ENCODE data around the gene PSMC6. TPM values are rescaled to one million over a fixed set of nuclear protein-coding genes. Genes with fewer than 3 reads are reported as not detected.
"Not testable (repeated sequence)": the region's sequence is repeated elsewhere in the genome, so short reads cannot be mapped to it uniquely, and the experiment has no call there.

PSMC6 gene
- total RNA-seq, 1 donor from 2014 or later, result 155 TPM

DNA sequence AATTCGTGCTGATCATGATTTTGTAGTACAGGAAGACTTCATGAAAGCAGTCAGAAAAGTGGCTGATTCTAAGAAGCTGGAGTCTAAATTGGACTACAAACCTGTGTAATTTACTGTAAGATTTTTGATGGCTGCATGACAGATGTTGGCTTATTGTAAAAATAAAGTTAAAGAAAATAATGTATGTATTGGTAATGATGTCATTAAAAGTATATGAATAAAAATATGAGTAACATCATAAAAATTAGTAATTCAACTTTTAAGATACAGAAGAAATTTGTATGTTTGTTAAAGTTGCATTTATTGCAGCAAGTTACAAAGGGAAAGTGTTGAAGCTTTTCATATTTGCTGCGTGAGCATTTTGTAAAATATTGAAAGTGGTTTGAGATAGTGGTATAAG lies 20.5 kb downstream of the PSMC6 start:
- not testable (repeated sequence) for H3K27me3 Mint-ChIP-seq (ENCODE audit: low read depth)
- peaks cover 15% of the 10 kb centered on the region for H3K4me1 Mint-ChIP-seq (ENCODE audit: low read depth)
- peaks cover 52% of the 10 kb centered on the region for H3K36me3 Mint-ChIP-seq (ENCODE audit: low read depth)

DNA sequence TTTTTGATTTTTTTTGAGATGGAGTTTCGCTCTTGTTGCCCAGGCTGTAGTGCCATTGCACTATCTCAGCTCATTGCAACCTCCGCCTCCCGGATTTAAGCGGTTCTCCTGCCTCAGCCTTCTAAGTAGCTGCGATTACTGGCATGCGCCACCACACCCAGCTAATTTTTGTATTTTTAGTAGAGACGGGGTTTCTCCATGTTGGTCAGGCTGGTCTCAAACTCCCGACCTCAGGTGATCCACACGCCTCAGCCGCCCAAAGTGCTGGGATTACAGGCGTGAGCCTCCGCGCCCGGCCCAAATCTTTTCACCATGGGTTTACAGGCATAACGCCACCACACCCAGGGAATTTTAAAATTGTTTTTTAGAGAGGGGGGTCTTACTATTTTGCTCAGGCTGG lies 22.0 kb downstream of the PSMC6 start:
- peaks cover 50% of the 10 kb centered on the region for H3K36me3 Mint-ChIP-seq (ENCODE audit: low read depth)
- H3K27ac Mint-ChIP-seq; DNase-seq (ENCODE audit: low spot score); H3K9me3 Mint-ChIP-seq; H3K27me3 Mint-ChIP-seq (ENCODE audit: low read depth): not testable (repeated sequence)
- H3K4me1 Mint-ChIP-seq (ENCODE audit: low read depth), result peaks cover 16% of the 10 kb centered on the region
- H3K4me3 Mint-ChIP-seq (ENCODE audit: low read depth), result peak overlapping the region; percentile 37
- intact Hi-C loops (cut with micrococcal nuclease), result loop anchor here (1.0 to 10.0 kb wide), 3 partner anchors 22 to 177 kb away; partner anchors contain the start of genes GPR137C, PSMC6 and TXNDC16

More for the DNA sequence above, 20.5 kb downstream of the PSMC6 start:
- not testable (repeated sequence) for H3K9me3 Mint-ChIP-seq; DNase-seq (ENCODE audit: low spot score); H3K27ac Mint-ChIP-seq; H3K4me3 Mint-ChIP-seq (ENCODE audit: low read depth)
- intact Hi-C loops (cut with micrococcal nuclease), result loop anchor here (5.0 to 10.0 kb wide), 2 partner anchors 53 to 175 kb away; partner anchors contain the start of genes GPR137C and TXNDC16

DNA sequence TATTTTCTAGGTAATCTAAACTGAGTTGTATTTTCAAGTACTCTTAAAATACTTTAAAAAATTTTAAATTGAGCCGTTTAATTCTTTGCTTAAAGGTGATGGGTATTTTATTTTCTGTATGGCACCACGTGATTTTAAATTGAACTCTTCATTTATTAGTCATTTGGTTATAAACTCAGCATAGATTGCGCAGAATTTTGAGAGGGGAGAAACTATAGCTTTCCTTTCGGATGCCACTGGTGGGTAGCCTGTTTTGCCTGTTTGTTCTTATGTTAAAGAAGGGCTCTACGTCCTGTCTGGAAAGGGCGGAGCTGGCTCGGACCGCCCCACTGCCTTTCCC lies 22.6 kb downstream of the PSMC6 start:
- DNase-seq (ENCODE audit: low spot score), result no peak
- Mint-ChIP-seq H3K4me1 (ENCODE audit: low read depth) (peaks cover 16% of the 10 kb centered on the region), H3K27me3 (ENCODE audit: low read depth) (no peaks in the 10 kb centered on the region), H3K4me3 (ENCODE audit: low read depth) (peak overlapping the region; percentile 95), H3K9me3 (no peaks in the 10 kb centered on the region), H3K36me3 (ENCODE audit: low read depth) (peaks cover 50% of the 10 kb centered on the region), H3K27ac (peak overlapping the region; percentile 61)
- intact Hi-C loops (cut with micrococcal nuclease), result loop anchor here (1.0 to 10.0 kb wide), 3 partner anchors 22 to 177 kb away; partner anchors contain the start of genes GPR137C, PSMC6 and TXNDC16

GRCh38 chr14:52729925-52730708 lies 23.1 kb downstream of the PSMC6 start, which contains the start of gene STYX:
STYX (plus strand) TSS chr14:52730166; CDS start chr14:52730475, 309 bp downstream.
- intact Hi-C loops (cut with micrococcal nuclease), result loop anchor here (1.0 to 10.0 kb wide), 6 partner anchors 12 to 178 kb away; partner anchors contain the start of genes GNPNAT1, GPR137C, PSMC6 and TXNDC16
- H3K9me3 Mint-ChIP-seq, result no peaks in the 10 kb centered on the region
- peak within 1 kb of the TSS; percentile 80 for H3K27ac Mint-ChIP-seq
- peaks cover 18% of the 10 kb centered on the region for H3K4me1 Mint-ChIP-seq (ENCODE audit: low read depth)
- H3K4me3 Mint-ChIP-seq (ENCODE audit: low read depth), result peak within 1 kb of the TSS; percentile 95
- no peaks in the 10 kb centered on the region for H3K27me3 Mint-ChIP-seq (ENCODE audit: low read depth)
- H3K36me3 Mint-ChIP-seq (ENCODE audit: low read depth), result peaks cover 48% of the 10 kb centered on the region
- DNase-seq (ENCODE audit: low spot score), result peak; percentile 96

- H3K27me3 Mint-ChIP-seq (ENCODE audit: low read depth), result no peaks in the 10 kb centered on the region
- no peaks in the 10 kb centered on the region for H3K9me3 Mint-ChIP-seq
- peaks cover 49% of the 10 kb centered on the region for H3K36me3 Mint-ChIP-seq (ENCODE audit: low read depth)
- DNase-seq (ENCODE audit: low spot score), result no peak
- intact Hi-C loops (cut with micrococcal nuclease), result loop anchor here (1.0 to 5.0 kb wide), 3 partner anchors 12 to 62 kb away; partner anchors contain the start of gene GNPNAT1
- peak overlapping the region; percentile 80 for H3K27ac Mint-ChIP-seq
- peak overlapping the region; percentile 95 for H3K4me3 Mint-ChIP-seq (ENCODE audit: low read depth)
- H3K4me1 Mint-ChIP-seq (ENCODE audit: low read depth), result peaks cover 22% of the 10 kb centered on the region
Observed at GRCh38 chr14:52730709-52731111, 23.7 kb downstream of the PSMC6 start.

DNA sequence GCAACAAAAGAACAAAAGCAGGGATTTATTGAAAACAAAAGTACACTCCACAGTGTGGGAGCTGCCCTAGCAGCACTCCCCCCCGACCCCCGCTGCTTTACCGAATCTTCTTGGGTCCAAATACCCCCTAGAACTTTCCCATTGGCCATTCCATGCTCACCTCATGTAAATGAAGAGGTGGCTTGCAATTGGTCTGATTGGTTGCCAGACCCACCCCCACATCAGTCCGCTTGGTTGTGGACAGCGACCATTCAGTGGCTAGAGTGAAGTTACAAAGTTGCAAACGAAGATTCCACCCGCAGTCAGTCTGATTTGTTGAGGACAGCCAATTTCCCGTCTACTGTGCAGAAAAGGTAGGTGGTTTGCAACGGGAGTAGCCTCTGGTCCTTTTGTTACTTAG lies 26.8 kb downstream of the PSMC6 start:
- H3K9me3 Mint-ChIP-seq, result no peaks in the 10 kb centered on the region
- H3K4me3 Mint-ChIP-seq (ENCODE audit: low read depth), result no peak overlapping the region
- H3K4me1 Mint-ChIP-seq (ENCODE audit: low read depth), result peaks cover 39% of the 10 kb centered on the region
- no peak overlapping the region for H3K27ac Mint-ChIP-seq
- no peaks in the 10 kb centered on the region for H3K27me3 Mint-ChIP-seq (ENCODE audit: low read depth)
- DNase-seq (ENCODE audit: low spot score), result no peak
- peaks cover 44% of the 10 kb centered on the region for H3K36me3 Mint-ChIP-seq (ENCODE audit: low read depth)
- intact Hi-C loops (cut with micrococcal nuclease), result loop anchor here (5.0 kb wide), 1 partner anchor 58 kb away; the partner anchor contains the start of gene GNPNAT1

GRCh38 chr14:52735921-52736489 lies 29.0 kb downstream of the PSMC6 start:
- peaks cover 49% of the 10 kb centered on the region for H3K36me3 Mint-ChIP-seq (ENCODE audit: low read depth)
- no peak overlapping the region for H3K27ac Mint-ChIP-seq
- no peak for DNase-seq (ENCODE audit: low spot score)
- no peaks in the 10 kb centered on the region for H3K27me3 Mint-ChIP-seq (ENCODE audit: low read depth)
- intact Hi-C loops (cut with micrococcal nuclease), result no loop called here
- peaks cover 44% of the 10 kb centered on the region for H3K4me1 Mint-ChIP-seq (ENCODE audit: low read depth)
- no peak overlapping the region for H3K4me3 Mint-ChIP-seq (ENCODE audit: low read depth)
- H3K9me3 Mint-ChIP-seq, result no peaks in the 10 kb centered on the region

DNA sequence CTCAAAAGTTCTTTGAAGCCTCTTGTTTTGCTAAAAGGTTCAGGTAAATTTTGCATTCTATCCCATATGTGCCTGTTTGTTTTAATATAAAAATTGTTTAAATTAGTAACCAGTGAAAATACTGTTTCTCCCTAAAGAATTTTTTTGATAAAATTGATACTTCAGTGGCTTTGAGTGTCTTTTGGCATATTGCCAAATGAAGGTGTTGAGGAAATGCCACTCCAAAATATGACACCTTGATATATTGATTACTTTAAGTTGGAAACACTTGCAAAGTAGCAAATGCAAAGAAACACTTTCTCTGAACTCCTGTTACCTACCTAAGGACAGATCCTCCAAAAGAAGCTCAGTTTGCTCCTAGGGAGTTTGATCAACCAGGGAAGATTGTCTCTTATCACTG lies 31.4 kb downstream of the PSMC6 start:
- H3K4me3 Mint-ChIP-seq (ENCODE audit: low read depth), result no peak overlapping the region
- no peaks in the 10 kb centered on the region for H3K27me3 Mint-ChIP-seq (ENCODE audit: low read depth)
- DNase-seq (ENCODE audit: low spot score), result no peak
- no peaks in the 10 kb centered on the region for H3K9me3 Mint-ChIP-seq
- peaks cover 53% of the 10 kb centered on the region for H3K4me1 Mint-ChIP-seq (ENCODE audit: low read depth)
- intact Hi-C loops (cut with micrococcal nuclease), result no loop called here
- no peak overlapping the region for H3K27ac Mint-ChIP-seq
- H3K36me3 Mint-ChIP-seq (ENCODE audit: low read depth), result peaks cover 40% of the 10 kb centered on the region

DNA sequence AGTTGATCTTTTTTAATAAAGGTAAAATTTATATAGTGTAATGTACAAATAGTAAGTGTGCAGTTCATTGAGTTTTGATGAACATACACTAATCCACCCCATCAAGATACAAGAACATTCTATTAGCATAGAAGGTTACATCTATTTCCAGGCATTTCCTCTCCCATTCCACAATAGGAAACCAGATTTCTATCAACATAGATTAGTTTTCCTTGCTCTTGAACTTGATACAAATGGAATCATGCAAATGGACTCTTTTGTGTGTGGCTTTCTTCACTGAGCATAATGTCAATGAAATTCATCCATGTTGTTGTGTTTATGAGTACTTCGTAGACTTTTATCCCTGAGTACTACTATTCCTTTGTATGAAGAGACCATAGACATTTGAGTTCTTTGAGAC lies 33.8 kb downstream of the PSMC6 start:
- H3K4me1 Mint-ChIP-seq (ENCODE audit: low read depth), result peaks cover 48% of the 10 kb centered on the region

GRCh38 chr14:52741865-52742264 lies 34.9 kb downstream of the PSMC6 start:
- H3K4me1 Mint-ChIP-seq (ENCODE audit: low read depth), result peaks cover 44% of the 10 kb centered on the region
- no peak for DNase-seq (ENCODE audit: low spot score)

More for the DNA sequence above, 33.8 kb downstream of the PSMC6 start:
- Mint-ChIP-seq H3K27me3 (ENCODE audit: low read depth) (no peaks in the 10 kb centered on the region), H3K9me3 (no peaks in the 10 kb centered on the region), H3K27ac (no peak overlapping the region), H3K36me3 (ENCODE audit: low read depth) (peaks cover 26% of the 10 kb centered on the region), H3K4me3 (ENCODE audit: low read depth) (no peak overlapping the region)
- intact Hi-C loops (cut with micrococcal nuclease), result no loop called here
- DNase-seq (ENCODE audit: low spot score), result no peak

DNA sequence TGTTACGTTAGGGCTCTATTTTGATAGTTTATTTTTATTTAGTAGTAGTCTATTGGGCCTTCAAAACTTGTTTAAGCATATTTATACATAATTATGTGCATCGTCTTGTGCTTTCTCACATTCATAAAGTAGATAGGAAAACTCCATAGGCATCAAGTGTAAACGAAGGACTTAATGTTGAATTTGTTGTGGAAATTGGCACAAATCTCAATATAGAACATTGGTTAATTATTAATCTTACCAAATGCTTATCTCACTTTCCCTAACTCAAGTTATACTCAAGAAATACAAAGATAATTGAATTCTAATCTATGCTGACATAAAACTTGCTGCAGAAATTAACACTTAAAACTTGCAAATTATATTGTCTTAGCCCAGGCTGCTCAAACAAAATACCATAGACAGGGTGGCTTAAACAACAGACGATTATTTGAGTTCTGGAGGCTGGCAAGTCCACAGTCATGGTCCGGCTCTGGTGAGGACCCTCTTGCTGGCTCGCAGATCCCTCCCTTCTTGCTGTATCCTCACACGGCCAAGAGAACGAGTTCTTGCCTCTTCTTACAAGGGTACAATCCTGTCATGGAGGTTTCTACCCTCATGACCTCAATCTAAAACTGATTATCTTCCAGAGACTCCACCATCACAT lies 41.8 kb downstream of the PSMC6 start:
- intact Hi-C loops (cut with micrococcal nuclease), result no loop called here
- H3K9me3 Mint-ChIP-seq, result no peaks in the 10 kb centered on the region
- no peak overlapping the region for H3K4me3 Mint-ChIP-seq (ENCODE audit: low read depth)
- H3K4me1 Mint-ChIP-seq (ENCODE audit: low read depth), result peaks cover 7% of the 10 kb centered on the region
- no peak overlapping the region for H3K27ac Mint-ChIP-seq
- H3K27me3 Mint-ChIP-seq (ENCODE audit: low read depth), result no peaks in the 10 kb centered on the region
- DNase-seq (ENCODE audit: low spot score), result no peak
- peaks cover 35% of the 10 kb centered on the region for H3K36me3 Mint-ChIP-seq (ENCODE audit: low read depth)

More at GRCh38 chr14:52741865-52742264, 34.9 kb downstream of the PSMC6 start:
- Mint-ChIP-seq H3K36me3 (ENCODE audit: low read depth) (peaks cover 30% of the 10 kb centered on the region), H3K27me3 (ENCODE audit: low read depth) (no peaks in the 10 kb centered on the region), H3K4me3 (ENCODE audit: low read depth) (peak overlapping the region; percentile 64), H3K27ac (peak overlapping the region; percentile 89), H3K9me3 (no peaks in the 10 kb centered on the region)
- intact Hi-C loops (cut with micrococcal nuclease), result loop anchor here (1.0 kb wide), 1 partner anchor 12 kb away; the partner anchor contains the start of gene STYX

- H3K9me3 Mint-ChIP-seq, result no peaks in the 10 kb centered on the region
- DNase-seq (ENCODE audit: low spot score), result no peak
- no peak overlapping the region for H3K27ac Mint-ChIP-seq
- no peak overlapping the region for H3K4me3 Mint-ChIP-seq (ENCODE audit: low read depth)
- no peaks in the 10 kb centered on the region for H3K27me3 Mint-ChIP-seq (ENCODE audit: low read depth)
- no peaks in the 10 kb centered on the region for H3K4me1 Mint-ChIP-seq (ENCODE audit: low read depth)
- H3K36me3 Mint-ChIP-seq (ENCODE audit: low read depth), result peaks cover 11% of the 10 kb centered on the region
- intact Hi-C loops (cut with micrococcal nuclease), result no loop called here
Observed at GRCh38 chr14:52755607-52756316, 48.8 kb downstream of the PSMC6 start.
